ENCODE measurements around the gene RPL7L1.
"Not testable (repeated sequence)": the region's sequence is repeated elsewhere in the genome, so short reads cannot be mapped to it uniquely, and the experiment has no call there.

RPL7L1 gene

DNA sequence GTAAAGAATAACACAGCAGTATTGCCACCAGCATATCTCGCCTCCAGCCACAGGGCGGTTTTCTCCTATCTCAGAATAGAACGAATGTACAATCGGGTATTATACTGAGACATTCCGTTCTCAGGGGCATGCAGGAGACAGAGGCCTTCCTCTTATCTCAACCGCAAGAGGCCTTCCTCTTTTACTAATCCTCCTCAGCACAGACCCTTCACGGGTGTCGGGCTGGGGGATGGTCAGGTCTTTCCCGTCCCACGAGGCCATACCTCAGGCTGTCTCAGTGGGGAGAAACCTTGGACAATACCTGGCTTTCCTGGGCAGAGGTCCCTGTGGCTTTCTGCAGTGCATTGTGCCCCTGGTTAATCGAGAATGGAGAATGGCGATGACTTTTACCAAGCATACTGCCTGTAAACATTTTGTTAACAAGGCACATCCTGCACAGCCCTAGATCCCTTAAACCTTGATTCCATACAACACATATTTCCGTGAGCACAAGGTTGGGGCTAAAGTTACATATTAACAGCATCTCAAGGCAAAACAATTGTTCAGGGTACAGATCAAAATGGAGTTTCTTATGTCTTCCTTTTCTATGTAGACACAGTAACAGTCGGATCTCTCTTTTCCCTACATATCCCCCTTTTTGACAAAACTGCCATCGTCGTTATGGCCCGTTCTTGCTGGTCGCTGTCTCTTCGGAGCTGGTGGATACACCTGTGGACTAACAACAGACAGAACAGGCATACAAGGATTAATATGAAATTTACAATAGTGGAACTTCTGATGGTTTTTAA is 14.8 kb downstream of the RPL7L1 start:
- not testable (repeated sequence) for DNase-seq

DNA sequence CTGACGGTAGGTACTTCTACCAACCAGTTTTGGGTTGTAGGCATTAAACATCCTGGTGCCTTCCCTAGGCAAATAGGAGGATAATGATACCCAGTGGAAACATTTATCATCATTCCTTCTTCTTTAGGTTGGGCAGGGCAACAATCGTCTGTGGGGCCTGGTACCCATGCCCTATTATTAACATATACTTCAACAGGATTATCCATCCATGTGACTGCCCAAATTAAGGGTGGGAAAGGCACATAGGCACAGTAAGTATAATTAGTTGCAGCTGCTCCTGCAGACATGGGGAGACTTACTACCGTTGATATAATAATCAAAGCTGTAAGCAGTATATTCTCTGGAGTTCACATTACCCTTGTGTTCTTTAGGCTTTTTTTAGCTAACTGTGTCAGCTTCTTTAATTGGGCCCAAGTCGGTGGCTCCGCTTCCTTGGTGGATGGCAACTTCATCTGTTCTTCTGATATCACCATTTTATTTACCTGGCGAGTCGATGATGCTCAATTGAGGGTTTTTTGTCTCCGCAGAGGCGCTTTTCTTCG is 16.8 kb downstream of the RPL7L1 start:
- no peak for DNase-seq

DNA sequence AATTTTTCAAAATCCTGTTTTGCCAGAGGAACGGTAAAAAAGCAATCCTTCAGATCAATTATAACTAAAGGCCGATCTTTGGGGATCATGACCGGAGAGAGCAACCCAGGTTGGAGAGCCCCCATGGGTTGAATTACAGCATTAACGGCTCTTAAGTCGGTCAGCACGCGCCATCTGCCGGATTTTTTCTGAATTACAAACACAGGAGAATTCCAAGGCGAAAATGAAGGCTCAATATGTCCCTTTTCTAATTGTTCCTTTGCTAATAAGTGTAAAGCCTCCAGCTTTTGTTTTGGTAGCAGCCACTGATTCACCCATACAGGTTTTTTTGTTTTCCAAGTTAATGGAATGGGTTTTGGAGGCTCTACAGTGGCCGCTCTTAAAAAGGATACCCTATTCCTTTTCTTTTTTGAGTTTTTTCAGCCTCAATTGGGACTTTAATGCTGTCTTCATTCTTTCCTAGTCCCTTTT is 19.5 kb downstream of the RPL7L1 start:
- peak; percentile 73 to 82 for DNase-seq

DNA sequence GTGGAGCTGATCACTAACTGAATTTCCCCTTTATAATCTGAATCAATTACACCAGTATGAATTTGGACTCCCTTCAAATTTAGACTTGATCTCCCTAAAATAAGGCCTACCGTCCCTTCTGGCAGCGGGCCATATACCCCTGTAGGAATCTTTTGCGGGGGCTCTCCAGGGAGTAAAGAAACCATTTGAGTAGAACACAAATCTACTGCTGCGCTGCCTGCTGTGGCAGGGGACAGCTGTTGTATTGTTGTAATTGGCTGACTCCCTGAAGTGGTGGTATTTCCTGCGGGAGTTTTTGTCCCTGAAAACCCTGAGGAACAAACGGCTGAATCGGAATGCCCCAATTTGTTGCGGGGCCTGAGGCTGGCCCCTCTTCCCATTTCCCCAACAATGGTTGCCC is 20.5 kb downstream of the RPL7L1 start:
- no peak for DNase-seq

- peak; percentile 60 to 70 for DNase-seq
Measured at GRCh38 chr6:42901538-42901957, 22.1 kb downstream of the RPL7L1 start.

DNA sequence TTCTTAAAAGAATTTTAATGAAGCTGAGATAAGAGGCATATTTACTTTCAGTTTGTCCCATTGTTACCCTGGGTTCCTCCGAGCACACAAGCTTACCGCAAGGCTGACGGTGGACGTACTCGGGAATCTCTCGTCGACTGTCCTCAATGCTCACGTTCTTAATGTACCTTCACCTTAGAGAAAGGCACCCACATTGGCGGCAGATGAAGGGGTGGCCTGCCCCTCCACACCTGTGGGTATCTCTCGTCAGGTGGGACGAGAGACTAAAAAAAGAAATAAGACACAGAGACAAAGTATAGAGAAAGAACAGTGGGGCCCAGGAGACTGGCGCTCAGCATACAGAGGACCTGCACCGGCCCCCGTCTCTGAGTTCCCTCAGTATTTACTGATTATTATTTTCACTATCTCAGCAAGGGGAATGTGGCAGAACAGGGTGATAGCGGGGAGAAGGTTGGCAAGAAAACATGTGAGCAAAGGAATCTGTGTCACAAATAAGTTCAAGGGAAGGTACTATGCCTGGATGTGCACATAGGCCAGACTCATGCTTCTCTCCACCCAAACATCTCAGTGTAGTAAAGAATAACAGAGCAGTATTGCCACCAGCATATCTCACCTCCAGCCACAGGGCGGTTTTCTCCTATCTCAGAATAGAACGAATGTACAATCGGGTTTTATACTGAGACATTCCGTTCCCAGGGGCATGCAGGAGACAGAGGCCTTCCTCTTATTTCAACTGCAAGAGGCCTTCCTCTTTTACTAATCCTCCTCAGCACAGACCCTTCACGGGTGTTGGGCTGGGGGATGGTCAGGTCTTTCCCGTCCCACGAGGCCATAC is 23.2 kb downstream of the RPL7L1 start:
- not testable (repeated sequence) for DNase-seq

GRCh38 chr6:42904467-42904866 is 25.1 kb downstream of the RPL7L1 start:
- DNase-seq: no peak

- DNase-seq: no peak
Measured at GRCh38 chr6:42907336-42907735, 27.9 kb downstream of the RPL7L1 start.

GRCh38 chr6:42909835-42910234 is 30.4 kb downstream of the RPL7L1 start:
- DNase-seq: no peak

DNA sequence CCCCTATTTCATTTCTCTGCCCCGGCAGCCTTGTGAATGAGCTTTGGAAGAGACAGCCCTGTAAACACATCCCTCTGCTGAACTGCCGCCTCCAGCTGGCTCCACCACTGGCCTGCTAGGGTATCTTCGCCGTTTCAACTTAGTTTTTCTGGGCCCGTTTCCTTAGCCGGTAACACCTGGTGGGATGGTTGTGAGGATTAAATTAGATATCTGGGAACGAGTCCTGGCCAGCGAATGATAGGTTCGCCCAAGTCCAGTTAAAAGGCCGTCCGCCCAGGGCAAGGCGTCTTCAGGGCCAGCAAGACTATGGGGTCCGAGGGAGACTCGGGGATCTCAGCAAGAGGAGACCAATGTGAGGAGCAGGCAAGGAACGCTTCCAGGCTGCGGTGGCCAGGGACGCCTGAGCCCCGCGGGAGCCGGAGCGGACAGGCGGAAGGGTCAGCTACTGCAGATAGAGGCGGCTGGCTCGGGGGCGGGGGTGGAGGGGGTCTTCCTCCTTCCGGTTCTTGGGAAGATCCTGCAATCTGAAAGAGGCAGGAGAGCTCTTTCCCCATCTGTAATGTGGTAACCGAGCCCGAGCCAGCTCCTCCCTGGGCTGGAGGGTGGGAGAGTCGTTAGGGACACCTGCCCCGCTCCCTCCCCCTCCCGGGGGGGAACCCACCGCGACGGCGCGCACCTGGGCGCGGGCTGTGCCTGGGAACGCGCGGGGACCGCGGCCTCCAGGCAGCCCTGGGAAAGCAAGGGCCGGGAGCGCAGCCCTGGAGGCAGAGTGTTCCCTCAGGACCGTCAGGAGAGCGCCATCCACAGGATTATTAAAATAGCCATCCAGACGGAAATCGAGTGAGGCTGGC is 32.0 kb downstream of the RPL7L1 start:
- DNase-seq: no peak

DNA sequence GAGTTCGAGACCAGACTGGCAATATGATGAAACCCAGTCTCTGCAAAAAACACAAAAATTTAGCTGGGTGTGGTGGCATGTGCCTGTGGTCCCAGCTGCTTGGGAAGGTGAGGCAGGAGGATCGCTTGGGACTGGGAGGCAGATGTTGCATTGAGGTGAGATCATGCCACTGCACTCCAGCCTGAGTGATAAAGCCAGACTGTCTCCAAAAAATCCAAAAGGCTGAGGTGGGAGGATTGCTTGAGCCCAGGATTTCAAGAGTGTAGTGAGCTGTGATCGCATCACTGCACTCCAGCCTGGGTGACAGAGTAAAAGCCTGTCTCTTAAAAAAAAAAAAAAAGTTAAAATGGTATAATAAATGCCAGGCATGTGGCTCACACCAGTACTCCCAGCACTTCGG is 35.1 kb downstream of the RPL7L1 start:
- DNase-seq: no peak

DNA sequence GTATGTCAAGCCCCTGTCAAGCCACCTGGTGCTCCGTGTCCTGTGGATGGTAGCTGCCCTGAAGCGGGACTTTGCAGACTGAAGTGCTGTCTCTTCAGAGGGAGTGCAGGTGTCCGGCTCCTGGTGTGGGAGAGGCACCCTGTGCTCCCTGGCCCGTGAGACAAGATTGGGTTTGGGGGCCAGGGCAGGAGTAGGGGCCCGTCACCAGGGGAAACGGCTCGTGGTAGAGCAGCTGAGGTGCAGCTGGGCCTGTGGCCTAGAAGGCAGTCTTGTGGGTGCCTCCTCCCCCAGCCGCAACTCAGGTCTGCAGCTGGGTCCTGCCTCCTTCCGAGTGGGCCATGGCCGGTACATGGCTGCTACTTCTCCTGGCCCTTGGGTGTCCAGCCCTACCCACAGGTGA is 36.3 kb downstream of the RPL7L1 start, which contains the start of gene PTCRA:
PTCRA (plus strand) TSS at position 322 of the 400 bp plus-strand sequence; CDS start at position 339, 17 bp downstream.
- no peak for DNase-seq

GRCh38 chr6:42916288-42916687 is 36.9 kb downstream of the RPL7L1 start:
- no peak for DNase-seq

DNA sequence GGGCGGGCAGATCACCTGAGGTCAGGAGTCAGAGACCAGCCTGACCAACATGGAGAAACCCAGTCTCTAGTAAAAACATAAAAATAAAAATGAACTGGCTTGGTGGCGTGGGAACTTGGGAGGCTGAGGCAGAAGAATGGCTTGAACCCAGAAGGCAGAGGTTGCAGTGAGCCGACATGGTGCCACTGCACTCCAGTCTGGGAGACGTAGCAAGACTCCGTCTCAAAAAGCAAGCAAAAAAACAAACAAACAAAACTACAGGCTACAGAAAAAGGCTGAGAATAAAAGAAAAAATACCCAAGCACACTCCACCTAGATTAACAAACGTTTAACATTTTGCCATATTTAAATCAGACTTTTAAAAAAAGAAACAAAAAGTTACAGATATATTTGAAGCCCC is 42.4 kb downstream of the RPL7L1 start:
- no peak for DNase-seq

DNA sequence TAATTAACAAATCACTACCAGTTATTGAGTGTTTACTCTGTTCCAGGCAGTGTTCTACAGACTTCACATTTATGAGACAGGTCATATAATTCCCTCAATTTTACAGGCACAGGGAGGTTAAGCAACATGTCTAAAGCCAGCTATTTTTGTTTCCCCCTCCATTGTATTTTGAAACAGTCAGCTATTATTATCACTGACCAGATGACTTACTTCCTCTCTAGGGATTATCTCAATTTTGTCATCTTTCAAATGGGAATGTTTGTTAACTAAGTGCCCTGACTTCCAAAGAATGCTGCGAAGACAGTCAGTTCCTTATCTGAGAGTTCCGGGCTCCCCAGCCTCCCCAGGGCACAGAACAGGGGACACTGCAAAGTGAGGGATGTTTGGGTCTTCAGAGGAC is 44.2 kb downstream of the RPL7L1 start:
- DNase-seq: no peak

DNA sequence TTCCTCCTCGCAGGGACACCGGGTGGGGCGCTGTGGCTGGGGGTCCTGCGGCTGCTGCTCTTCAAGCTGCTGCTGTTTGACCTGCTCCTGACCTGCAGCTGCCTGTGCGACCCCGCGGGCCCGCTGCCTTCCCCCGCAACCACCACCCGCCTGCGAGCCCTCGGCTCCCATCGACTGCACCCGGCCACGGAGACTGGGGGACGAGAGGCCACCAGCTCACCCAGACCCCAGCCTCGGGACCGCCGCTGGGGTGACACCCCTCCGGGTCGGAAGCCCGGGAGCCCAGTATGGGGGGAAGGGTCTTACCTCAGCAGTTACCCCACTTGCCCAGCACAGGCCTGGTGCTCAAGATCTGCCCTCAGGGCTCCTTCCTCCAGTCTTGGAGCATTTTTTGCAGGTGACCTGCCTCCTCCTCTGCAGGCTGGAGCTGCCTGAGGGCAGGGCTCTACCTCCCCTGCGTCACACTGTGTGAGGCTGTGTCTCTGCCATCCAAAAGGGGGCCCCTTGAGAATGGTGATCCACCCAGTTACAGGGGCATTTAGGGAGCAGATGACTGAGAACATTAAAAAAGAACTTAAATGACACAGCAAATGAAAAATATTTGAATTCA is 45.9 kb downstream of the RPL7L1 start:
- DNase-seq: no peak

DNA sequence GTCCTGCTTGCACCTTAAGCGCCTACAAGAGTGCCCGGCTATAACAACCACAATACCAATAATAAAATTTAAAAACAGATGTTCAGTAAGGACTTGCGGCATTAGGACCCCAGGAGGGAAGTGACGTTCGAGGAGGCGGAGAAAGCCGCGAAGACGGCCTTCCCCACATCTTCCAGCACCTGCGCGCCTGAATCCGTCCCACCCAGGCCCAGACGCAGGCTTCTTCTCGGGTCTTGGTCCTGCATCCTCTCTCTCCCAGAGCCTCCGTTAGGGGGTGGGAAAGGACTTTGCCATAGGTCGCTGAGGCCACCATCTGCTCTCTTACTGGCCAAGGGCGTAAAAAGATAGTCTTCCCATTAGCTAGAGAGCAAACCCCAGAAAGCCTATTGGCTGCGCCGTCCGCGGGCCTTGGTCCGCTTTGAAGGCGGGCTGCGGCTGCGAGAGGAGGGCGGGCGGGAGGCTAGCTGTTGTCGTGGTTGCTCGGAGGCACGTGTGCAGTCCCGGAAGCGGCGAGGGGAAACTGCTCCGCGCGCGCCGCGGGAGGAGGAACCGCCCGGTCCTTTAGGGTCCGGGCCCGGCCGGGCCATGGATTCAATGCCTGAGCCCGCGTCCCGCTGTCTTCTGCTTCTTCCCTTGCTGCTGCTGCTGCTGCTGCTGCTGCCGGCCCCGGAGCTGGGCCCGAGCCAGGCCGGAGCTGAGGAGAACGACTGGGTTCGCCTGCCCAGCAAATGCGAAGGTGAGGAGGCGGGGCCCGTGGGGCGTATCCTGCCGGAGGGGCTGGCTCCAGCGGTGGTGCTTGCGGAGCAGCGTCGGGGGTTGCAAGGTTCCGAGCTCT is 49.8 kb downstream of the RPL7L1 start, which contains the start of gene CNPY3:
CNPY3 (plus strand) TSS at position 495 of the 835 bp plus-strand sequence; CDS start at position 586, 91 bp downstream.
- DNase-seq: peak; percentile 86 to 87

DNA sequence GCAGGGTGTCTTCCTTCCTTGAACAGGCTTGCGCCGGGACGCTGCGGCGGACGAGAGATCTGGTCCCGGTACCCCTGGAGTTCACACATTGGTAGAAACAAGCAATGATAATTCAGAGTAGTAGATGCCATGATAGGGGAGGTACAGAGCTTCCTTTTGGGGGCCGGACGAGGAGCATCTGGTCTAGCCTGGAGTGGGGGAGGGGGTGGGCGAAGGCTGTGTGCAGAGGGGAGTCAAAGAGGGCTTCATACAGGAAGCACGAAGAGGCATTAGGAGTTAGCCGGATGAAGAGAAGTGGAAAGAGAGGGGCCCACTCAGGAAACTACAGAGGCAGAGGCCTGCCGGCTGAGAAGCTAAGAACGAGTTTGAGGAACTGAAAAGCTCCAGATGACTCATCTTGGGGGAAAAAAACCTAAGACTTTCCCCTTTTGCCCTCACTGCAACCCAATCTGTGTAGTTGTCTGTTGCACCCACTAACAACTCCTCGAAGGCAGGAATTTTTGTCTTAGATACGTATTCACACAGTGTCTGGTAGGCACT is 50.5 kb downstream of the RPL7L1 start:
- peak; percentile 32 to 50 for DNase-seq

DNA sequence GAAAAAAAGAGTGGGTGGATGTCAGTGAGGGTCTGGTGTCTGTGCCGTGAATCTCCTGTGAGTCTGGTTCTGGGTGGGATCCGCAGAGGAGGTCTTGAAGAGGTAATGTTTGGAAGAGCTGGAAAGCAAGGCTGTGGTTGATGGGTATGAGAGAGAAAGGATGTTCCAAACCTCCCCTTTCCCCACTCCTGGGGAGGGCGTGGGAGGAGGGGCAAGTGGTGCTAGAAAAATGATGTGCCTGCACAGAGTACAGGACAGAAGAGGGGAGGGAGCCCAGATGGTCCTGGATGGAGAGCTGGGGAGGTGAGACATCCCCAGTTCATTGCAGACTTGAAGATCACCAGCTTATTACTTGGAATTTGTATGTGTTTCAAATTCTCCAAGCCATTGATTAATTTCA is 53.0 kb downstream of the RPL7L1 start:
- no peak for DNase-seq

GRCh38 chr6:42933205-42933604 is 53.8 kb downstream of the RPL7L1 start:
- no peak for DNase-seq

GRCh38 chr6:42935322-42935721 is 55.9 kb downstream of the RPL7L1 start:
- no peak for DNase-seq

Data from stimulated activated CD4-positive, alpha-beta T cell treated with anti-CD3 and anti-CD28 coated beads, Interleukin-2, amount 100 ng/mL, for 48 hours (primary cell).